Left renal pelvis (tissue), 4 donors: ENCODE measurements around the gene TRAF3. TPM values are rescaled to one million over a fixed set of nuclear protein-coding genes. Genes with fewer than 3 reads are reported as not detected.

Experiments used
- DNase-seq, 4 donors: peaks; one replicate each; pipeline ENCODE4 v3.0.0-alpha.2; 2013; ENCODE audit warnings: low read depth in 4 of 4, low spot score in 3 of 4
- polyA plus RNA-seq, 4 donors: library from polyadenylated mRNA; unstranded; fragments of 120-200 nt; gene quantifications; one replicate each; pipeline ENCODE4 v1.2.1, GENCODE V29; 2013; ENCODE audit not compliant: insufficient read length in 4 of 4

The TRAF3 gene, protein sequence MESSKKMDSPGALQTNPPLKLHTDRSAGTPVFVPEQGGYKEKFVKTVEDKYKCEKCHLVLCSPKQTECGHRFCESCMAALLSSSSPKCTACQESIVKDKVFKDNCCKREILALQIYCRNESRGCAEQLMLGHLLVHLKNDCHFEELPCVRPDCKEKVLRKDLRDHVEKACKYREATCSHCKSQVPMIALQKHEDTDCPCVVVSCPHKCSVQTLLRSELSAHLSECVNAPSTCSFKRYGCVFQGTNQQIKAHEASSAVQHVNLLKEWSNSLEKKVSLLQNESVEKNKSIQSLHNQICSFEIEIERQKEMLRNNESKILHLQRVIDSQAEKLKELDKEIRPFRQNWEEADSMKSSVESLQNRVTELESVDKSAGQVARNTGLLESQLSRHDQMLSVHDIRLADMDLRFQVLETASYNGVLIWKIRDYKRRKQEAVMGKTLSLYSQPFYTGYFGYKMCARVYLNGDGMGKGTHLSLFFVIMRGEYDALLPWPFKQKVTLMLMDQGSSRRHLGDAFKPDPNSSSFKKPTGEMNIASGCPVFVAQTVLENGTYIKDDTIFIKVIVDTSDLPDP
- 10 to 100 TPM; 13.9 to 17.0 (median 15.5) TPM for polyA plus RNA-seq

- DNase-seq, result no peak
Measured at GRCh38 chr14:102776761-102777710, at the start of gene TRAF3. TRAF3 (plus strand) TSS chr14:102777449; CDS start chr14:102870202, 92,753 bp downstream.

DNA sequence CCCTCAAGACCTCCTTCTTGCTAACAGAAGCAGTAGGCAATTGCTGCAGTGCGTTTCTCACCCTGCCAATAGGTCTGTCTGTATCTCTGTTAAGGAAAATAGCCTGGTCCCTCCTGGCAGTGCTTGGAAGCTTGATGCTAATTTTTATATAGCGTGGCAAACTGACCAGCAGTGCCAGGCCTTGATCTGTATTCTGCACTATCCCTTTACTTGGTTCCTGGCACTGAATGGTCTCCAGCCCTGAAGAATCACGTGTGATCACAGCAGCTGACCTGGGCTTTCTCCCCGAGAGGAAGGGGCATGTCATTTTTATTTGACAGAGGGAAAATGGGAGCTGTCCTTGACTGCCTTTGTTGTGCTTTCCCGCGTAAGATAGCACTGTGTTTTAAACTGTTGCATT, 48.7 kb upstream of the TRAF3 start:
- DNase-seq, result no peak

- DNase-seq, result no peak
Measured at GRCh38 chr14:102729268-102729667, 48.0 kb upstream of the TRAF3 start.

DNA sequence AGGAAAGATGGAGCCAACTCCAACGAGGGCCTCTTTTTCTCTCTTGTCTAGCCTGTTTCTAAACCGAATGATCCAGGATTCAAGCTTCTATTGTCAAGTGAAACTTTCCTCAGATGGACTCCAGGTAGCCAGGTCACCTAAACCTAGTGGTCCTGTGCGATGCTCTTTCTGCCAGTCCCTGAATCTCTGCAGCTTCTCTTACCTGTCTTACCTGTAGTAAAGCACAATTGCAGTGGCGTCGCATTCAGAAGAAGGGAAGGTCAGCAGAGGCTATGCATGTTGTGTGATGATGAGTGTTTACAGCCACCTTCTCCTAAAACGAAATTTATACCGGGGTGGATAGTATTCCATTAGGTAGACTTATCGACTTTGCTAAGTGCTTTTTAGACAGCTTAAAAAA, 47.4 kb upstream of the TRAF3 start:
- DNase-seq, result no peak

DNA sequence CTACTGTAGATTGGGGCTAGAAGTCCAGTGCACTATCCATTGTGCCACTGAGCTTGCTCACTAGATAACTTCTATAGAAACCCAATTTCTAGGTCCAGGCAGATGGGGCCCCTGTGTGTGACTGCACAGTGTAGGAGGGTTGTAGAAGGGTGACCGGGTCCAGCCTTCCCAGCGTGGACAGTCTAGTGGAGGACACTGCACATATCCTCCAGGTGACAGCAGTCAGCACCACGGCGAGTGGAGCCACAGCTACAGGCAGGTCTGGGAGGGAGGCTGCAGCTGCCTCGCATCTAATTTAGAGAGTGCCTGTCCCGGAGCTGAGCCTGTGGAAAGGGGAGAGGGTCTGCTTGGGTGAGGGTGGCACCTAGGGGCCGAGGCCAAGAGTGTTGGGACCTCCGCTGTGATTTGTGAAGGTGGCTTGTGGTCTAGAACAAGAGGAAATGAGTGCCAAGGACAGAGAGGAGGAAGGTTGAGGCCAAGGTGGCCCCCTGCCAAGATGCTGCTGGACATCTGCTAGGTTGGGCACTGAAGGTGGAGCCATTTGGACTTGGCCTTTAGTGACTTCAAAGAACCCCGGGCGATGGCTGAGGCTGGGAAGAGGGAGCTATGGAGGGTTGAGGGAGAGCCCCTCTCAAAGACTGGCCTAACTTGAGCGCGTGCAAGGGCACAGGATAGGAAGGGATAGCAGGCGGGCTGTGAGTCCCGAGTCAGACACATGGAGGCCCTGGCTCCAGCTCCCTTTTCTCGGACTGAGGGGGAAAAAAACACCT, 46.0 kb upstream of the TRAF3 start:
- DNase-seq, result no peak

- no peak for DNase-seq
Measured at GRCh38 chr14:102731871-102732800, 45.1 kb upstream of the TRAF3 start.

DNA sequence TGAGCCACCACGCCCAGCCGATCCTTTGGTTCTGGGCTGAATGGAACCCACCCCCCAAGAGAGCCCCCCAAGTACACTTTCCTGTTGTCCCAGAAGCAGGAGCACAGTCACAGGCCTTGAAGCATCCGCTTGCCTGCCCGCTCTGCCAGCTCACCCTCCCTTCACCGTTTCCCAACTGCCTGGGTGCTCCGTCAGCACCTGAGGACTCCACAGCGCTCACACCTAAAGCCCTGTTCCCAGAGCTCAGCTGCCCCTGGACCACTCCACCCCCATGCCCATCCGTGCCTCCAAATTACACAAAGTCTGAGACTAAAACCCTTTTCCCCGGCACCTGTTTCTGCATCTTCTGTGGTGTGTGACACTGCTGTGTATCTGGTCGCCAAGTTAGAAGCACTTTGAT, 44.3 kb upstream of the TRAF3 start:
- DNase-seq, result no peak

GRCh38 chr14:102733326-102733725, 43.9 kb upstream of the TRAF3 start:
- no peak for DNase-seq

GRCh38 chr14:102734436-102734835, 42.8 kb upstream of the TRAF3 start:
- DNase-seq, result no peak

DNA sequence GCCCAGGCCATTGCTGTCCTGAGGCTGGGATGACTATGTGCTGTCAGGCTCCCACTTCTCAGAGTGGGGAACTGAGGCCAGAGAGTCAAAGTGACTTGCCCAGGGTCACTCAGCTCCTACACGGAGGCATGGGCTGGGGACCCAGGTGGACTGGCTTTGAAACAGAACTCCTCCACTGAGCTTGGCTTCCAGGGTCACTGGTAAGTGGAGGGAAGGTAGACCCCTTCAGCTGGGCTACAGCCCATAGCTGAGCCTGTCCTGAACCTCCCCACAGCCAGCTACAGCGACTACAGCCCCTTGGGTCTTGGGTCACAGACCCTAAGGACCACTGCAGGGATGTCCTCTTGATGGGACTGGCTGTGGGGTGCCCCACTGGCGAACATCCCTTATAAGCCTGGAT, 40.3 kb upstream of the TRAF3 start:
- no peak for DNase-seq

DNA sequence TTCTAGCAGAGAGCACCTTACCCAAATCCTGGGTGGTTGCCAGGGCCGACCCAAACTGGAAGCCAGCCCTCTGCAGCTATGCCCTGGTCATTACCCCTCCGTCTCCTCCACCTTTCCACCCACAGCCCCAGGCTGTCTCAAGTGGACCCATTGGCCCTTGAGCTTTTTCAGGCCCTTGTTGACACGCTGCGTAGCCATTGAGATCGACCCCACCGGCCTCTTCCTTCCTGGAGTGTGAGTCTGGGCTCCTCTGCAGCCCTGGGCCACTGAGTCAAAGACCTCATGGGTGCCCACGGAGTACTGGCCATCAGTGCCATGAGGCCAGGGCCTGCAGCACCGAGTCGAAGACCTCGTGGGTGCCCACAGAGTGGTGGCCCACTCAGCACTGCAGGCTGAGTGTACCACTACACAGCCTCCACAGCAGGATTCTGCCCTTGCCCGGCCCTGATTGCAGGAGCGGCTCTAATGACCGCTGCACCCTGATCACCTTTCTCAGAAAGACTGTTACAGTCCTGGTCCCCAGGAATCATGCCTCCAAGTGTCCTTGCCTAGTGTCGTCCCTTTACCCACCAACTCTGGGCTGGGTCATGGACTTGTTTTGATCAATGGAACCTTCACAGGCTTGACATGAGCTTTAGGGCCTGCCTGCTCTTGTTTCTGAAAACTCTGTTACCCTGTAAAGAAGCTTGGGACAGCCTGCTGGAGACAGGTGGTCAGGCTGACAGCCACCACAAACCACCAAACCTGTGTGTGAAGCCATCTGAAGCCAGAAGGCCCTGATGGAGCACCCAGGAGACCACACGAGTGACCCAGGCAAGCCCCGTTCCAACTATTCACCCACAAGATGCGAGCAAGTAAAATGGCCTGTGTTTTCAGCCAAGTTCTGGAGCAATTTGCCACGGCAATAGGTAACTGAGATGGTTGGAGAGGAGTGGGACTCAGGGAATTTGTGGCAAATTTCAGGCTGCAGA, 39.6 kb upstream of the TRAF3 start:
- DNase-seq, result no peak

DNA sequence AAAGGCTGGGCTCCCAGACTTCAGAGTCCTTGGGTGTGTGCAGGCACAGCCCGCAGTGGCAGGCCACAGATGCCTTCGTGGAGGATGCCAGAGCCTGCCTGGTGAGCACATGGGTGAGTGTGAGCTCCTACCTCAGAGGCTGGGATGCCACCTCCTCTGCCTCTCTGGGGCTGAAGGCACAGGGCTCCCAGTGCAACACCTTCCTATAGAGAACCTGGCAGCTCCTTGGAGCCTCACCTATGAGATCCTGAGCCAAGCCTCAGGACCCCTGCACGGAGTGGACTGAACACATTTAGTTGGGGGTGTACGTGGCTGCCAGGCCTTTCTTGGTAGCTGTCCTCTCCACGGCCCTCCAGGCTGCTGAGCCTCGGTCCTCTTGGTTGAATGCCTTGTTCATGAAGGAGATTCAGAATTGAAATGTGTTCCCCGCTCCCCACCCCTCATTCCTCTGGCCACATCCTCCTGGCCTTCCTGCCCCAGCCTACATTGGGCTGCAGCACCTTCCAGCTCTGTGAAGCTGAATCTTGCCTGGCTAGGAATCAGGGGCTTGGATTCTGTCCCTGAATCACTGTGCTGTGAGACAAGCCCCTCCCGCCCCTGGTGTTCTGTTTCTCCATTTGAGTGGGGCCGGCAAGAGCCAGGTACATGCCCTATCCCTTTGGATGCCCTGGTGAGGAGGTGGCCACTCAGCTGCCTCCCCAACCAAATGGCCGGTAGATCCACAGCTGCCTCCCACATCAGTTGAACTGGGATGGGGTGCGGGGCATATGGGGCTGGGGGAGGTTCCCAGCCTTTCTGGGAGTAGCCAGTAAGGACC, 38.7 kb upstream of the TRAF3 start:
- no peak for DNase-seq

- no peak for DNase-seq
Measured at GRCh38 chr14:102739190-102739469, 38.1 kb upstream of the TRAF3 start.

- DNase-seq, result no peak
Measured at GRCh38 chr14:102746634-102747438, 30.4 kb upstream of the TRAF3 start.

- DNase-seq, result no peak
Measured at GRCh38 chr14:102748806-102749205, 28.4 kb upstream of the TRAF3 start.

DNA sequence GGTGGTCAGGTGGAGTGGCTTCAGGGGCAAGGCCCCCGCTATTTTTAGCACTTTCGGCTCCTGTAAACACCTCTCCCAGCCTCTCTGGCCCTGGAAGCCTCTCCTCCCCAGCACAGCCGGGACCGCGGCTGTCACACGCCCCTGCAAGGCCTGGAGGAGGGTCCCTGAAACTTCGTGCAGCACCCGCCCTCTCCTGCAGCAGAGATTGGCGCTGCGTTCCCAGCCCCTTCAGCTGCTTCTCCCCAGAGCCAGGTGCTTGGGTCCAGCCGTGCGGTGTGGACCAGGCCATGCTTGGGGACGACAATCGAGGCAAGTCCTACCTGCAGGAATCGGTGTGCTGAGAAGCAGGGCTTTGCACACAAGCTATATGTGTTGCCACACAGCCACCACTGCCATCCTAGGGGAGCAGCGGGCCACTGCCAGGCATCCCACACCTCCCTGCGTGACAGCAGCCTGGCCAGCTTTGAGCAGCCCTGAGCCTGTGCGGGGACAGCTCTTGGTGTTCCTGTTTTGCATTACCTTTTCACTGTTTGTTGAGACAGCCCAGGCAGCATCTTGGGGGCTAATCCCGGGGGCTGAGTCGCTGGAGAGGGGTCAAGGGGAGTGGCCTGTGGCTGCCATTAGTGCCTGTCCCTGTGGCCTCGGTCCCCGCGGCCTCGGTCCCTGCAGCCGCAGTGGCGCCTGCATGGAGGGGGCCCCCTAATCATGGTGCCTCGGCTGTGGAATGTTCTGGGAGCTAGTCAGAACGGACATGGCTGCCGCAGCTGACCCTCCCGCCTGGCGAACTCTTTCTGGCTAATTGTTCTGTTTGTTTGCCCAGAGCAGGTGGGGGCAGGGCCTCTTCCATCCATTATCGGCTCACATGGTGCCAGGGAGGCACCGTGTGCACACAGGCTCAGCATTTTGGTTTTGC, 27.6 kb upstream of the TRAF3 start:
- DNase-seq, result no peak
